K562 (cell line): ENCODE data around the gene OSCP1. TPM values are rescaled to one million over a fixed set of nuclear protein-coding genes. Genes with fewer than 3 reads are reported as not detected.
A peak's percentile ranks its signal among the peaks of the same experiment; 100 is the strongest.

Source experiments
- BDP1 ChIP-seq: IDR thresholded peaks from 3 replicates; pipeline ENCODE4 v1.6.1; 2011; ENCODE audit not compliant: insufficient read length, insufficient read depth
- BRF2 ChIP-seq: IDR thresholded peaks from 3 replicates; pipeline ENCODE4 v1.6.1; 2011; ENCODE audit warnings: borderline replicate concordance, mild to moderate bottlenecking; ENCODE audit not compliant: insufficient read length, insufficient read depth
- CLOCK ChIP-seq: fragments of 250-450 bp; sonication (Bioruptor Pico); IDR thresholded peaks from 2 replicates; pipeline ENCODE4 v1.4.0; 2020; ENCODE audit warnings: mild to moderate bottlenecking, moderate library complexity, borderline replicate concordance
- CREB1 ChIP-seq, 2 experiments: sonication (generic) in 1 of 2; formaldehyde crosslinking in 1 of 2; IDR thresholded peaks; 2 replicates each; pipeline versions ENCODE4 v1.6.1 to v1.8.0; 2012 to 2022; ENCODE audit warnings: inconsistent platforms in 1 of 2, mild to moderate bottlenecking in 1 of 2, missing genetic modification reagents in 1 of 2, moderate library complexity in 1 of 2
- EHMT2 ChIP-seq: fragments of 450-650 bp; IDR thresholded peaks from 2 replicates; pipeline ENCODE4 v1.6.1; 2018; ENCODE audit warnings: antibody characterized with exemption
- FOXJ2 ChIP-seq: fragments of 200-800 bp; sonication (Bioruptor generic); IDR thresholded peaks from 2 replicates; pipeline ENCODE4 v1.6.1; 2016; ENCODE audit warnings: missing genetic modification characterization, missing compliant biosample characterization
- FOXK1 ChIP-seq: sonication (generic); formaldehyde crosslinking; IDR thresholded peaks from 2 replicates; pipeline ENCODE4 v1.8.0; 2022; ENCODE audit warnings: missing genetic modification reagents, mild to moderate bottlenecking, borderline replicate concordance
- KAT8 ChIP-seq: fragments of 450-650 bp; IDR thresholded peaks from 2 replicates; pipeline ENCODE4 v1.6.1; 2016; ENCODE audit warnings: low read depth, mild to moderate bottlenecking
- MCM3 ChIP-seq: fragments of 450-650 bp; IDR thresholded peaks from 2 replicates; pipeline ENCODE4 v1.6.1; 2016
- NELFE ChIP-seq: IDR thresholded peaks from 2 replicates; pipeline ENCODE4 v1.6.1; 2011; ENCODE audit warnings: mild to moderate bottlenecking; ENCODE audit not compliant: insufficient read depth, insufficient read length
- SREBF1 ChIP-seq: fragments of 150-350 bp; IDR thresholded peaks from 2 replicates; pipeline ENCODE4 v1.6.1; 2014; ENCODE audit warnings: antibody characterized with exemption, low read depth, low read length, borderline replicate concordance
- SRSF7 ChIP-seq: fragments of 200-400 bp; formaldehyde crosslinking; optimal IDR thresholded peaks from 2 replicates; pipeline ENCODE3; 2017; ENCODE audit warnings: mild to moderate bottlenecking, low read depth, low read length
- TBL1XR1 ChIP-seq, 2 experiments: IDR thresholded peaks; 2 replicates each; pipeline ENCODE4 v1.6.1; 2012; ENCODE audit warnings: improper control_type of control experiment in 2 of 2, low read length in 2 of 2, mild to moderate bottlenecking in 1 of 2
- XRCC3 ChIP-seq: fragments of 450-650 bp; IDR thresholded peaks from 2 replicates; pipeline ENCODE4 v1.6.1; 2017; ENCODE audit warnings: mild to moderate bottlenecking, moderate library complexity
- YBX1 ChIP-seq: fragments of 450-650 bp; IDR thresholded peaks from 2 replicates; pipeline ENCODE4 v1.7.1; 2016; ENCODE audit warnings: mild to moderate bottlenecking
- YY1 ChIP-seq, 3 experiments: IDR thresholded peaks; 2 replicates each; pipeline ENCODE4 v1.6.1; 2011; ENCODE audit warnings: low read length in 2 of 3, mild to moderate bottlenecking in 2 of 3, moderate library complexity in 2 of 3, borderline replicate concordance in 1 of 3, control low read depth in 1 of 3, low read depth in 1 of 3; ENCODE audit not compliant: insufficient read depth in 3 of 3, insufficient replicate concordance in 2 of 3, control insufficient read depth in 1 of 3, insufficient read length in 1 of 3; ENCODE audit errors: extremely low read depth in 1 of 3
- ZNF197 ChIP-seq: fragments of 200-800 bp; sonication (Bioruptor generic); IDR thresholded peaks from 2 replicates; pipeline ENCODE4 v1.6.1; 2016; ENCODE audit warnings: low read depth, missing genetic modification characterization, missing compliant biosample characterization
- ZNF311 ChIP-seq: fragments of 250-450 bp; sonication (Bioruptor Pico); IDR thresholded peaks from 2 replicates; pipeline ENCODE4 v1.4.0; 2020; ENCODE audit warnings: mild to moderate bottlenecking, moderate library complexity
- ZNF830 ChIP-seq: fragments of 250-450 bp; sonication (Bioruptor Pico); IDR thresholded peaks from 2 replicates; pipeline ENCODE4 v1.5.0; 2021; ENCODE audit warnings: mild to moderate bottlenecking
- polyA plus RNA-seq, 8 experiments: library from polyadenylated mRNA; depleted of rRNA in 4 of 8; stranded (reverse) in 5 of 8; unstranded in 3 of 8; fragments of >200 nt; fragmentation: Nextera tagmentation in 2 of 8; fragmentation: Illumina TruSeq in 1 of 8; extraction: Ambion mirVana in 2 of 8; extraction: Trizol in 1 of 8; gene quantifications; 2 replicates each; pipeline versions ENCODE4 v1.2.1 to v1.2.3, GENCODE V29; 2011 to 2014; ENCODE audit warnings: inconsistent platforms in 1 of 8, missing spikeins in 1 of 8
- total RNA-seq, 7 experiments: library from RNA; depleted of rRNA in 6 of 7; stranded (reverse); fragments of >200 nt in 6 of 7; fragmentation: Illumina TruSeq in 2 of 7; extraction: Trizol in 2 of 7; gene quantifications; 2 replicates each; pipeline versions ENCODE4 v1.2.1 to v1.2.3, GENCODE V29; 2011 to 2021; ENCODE audit warnings: low replicate concordance in 1 of 7
- TF ChIP-seq, protein P1 (sequence below): fragments of 250-450 bp; sonication (Bioruptor Pico); IDR thresholded peaks from 2 replicates; pipeline ENCODE4 v1.4.0; 2020; ENCODE audit warnings: borderline replicate concordance
- TF ChIP-seq, protein P2 (sequence below): fragments of 450-650 bp; IDR thresholded peaks from 2 replicates; pipeline ENCODE4 v1.6.1; 2016; ENCODE audit warnings: antibody characterized with exemption

Gene OSCP1
- total and polyA plus RNA-seq, 9 of the 15 experiments (the other 6 are each of a cell fraction or from before 2014, with no cell fraction given): 0.15 to 0.40 (median 0.33) TPM; not detected in 5

- no peak for TF ChIP-seq BRF2
- TF ChIP-seq MCM3: no peak
- peak; percentile 2 for TF ChIP-seq ZNF197 (CRISPR knock-in tag)
- peak in 1 of 3 experiments; percentile 29 for TF ChIP-seq YY1 (IDR thresholded peaks at IDR 0.05; ENCODE audit: borderline replicate concordance in 1 of 3, control insufficient read depth in 1 of 3, extremely low read depth in 1 of 3, insufficient read depth in 3 of 3, insufficient read length in 1 of 3, insufficient replicate concordance in 2 of 3, low read depth in 1 of 3, low read length in 2 of 3)
- no peak for TF ChIP-seq ZNF830 (CRISPR knock-in tag)
- TF ChIP-seq NELFE: no peak
- TF ChIP-seq XRCC3: no peak
- no peak for TF ChIP-seq FOXK1 (CRISPR knock-in tag)
- TF ChIP-seq, protein P1, sequence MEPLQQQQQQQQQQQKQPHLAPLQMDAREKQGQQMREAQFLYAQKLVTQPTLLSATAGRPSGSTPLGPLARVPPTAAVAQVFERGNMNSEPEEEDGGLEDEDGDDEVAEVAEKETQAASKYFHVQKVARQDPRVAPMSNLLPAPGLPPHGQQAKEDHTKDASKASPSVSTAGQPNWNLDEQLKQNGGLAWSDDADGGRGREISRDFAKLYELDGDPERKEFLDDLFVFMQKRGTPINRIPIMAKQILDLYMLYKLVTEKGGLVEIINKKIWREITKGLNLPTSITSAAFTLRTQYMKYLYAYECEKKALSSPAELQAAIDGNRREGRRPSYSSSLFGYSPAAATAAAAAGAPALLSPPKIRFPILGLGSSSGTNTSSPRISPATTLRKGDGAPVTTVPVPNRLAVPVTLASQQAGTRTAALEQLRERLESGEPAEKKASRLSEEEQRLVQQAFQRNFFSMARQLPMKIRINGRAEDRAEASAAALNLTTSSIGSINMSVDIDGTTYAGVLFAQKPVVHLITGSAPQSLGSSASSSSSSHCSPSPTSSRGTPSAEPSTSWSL: no peak
- TF ChIP-seq EHMT2: no peak
- no peak for TF ChIP-seq CLOCK (CRISPR knock-in tag)
- TF ChIP-seq, protein P2, sequence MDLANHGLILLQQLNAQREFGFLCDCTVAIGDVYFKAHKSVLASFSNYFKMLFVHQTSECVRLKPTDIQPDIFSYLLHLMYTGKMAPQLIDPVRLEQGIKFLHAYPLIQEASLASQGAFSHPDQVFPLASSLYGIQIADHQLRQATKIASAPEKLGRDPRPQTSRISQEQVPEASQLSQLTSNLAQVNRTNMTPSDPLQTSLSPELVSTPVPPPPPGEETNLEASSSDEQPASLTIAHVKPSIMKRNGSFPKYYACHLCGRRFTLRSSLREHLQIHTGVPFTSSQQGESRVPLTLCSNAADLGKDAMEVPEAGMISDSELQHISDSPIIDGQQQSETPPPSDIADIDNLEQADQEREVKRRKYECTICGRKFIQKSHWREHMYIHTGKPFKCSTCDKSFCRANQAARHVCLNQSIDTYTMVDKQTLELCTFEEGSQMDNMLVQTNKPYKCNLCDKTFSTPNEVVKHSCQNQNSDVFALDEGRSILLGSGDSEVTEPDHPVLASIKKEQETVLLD: no peak
- 0 out of 4 replicates have a peak, but pooled peaks of 1 of the 2 experiments have one; percentile 68 for TF ChIP-seq TBL1XR1 (IDR thresholded peaks at IDR 0.05; ENCODE audit: low read length in 2 of 2)
- TF ChIP-seq CREB1 (IDR thresholded peaks at IDR 0.05): no peak
- TF ChIP-seq CREB1 (CRISPR knock-in tag; IDR thresholded peaks at IDR 0.05): no peak
- TF ChIP-seq SRSF7: no peak
- peak; percentile 46; the same call in 1 of the 2 replicates for TF ChIP-seq ZNF311 (CRISPR knock-in tag)
- TF ChIP-seq BDP1: no peak
- no peak for TF ChIP-seq KAT8
- TF ChIP-seq SREBF1: 0 out of 2 replicates have a peak, but pooled peaks have one; percentile 24
- TF ChIP-seq FOXJ2 (tag): no peak
- no peak for TF ChIP-seq YBX1
These were observed 62.9 kb downstream of the OSCP1 start (continued) for GRCh38 chr1:36387141-36387949.
